GM13976 (cell line): Measurements from ENCODE around the gene KL.

Experiments used
- DNase-seq: peaks from one replicate; pipeline ENCODE4 v3.0.0; 2012; ENCODE audit warnings: low spot score
- CTCF ChIP-seq: IDR thresholded peaks from 2 replicates; pipeline ENCODE4 v1.5.1; 2012; ENCODE audit warnings: borderline replicate concordance, mild to moderate bottlenecking; ENCODE audit not compliant: insufficient read depth; ENCODE audit errors: extremely low read depth, missing control alignments, control extremely low read depth
- in situ Hi-C: fragments of 300-500 bp; cut with MboI; formaldehyde crosslinking; loops from one replicate; pipeline ENCODE4 v1.12.0; 2022; ENCODE audit warnings: low sequenced_read_pairs, mixed read lengths, inconsistent platforms; ENCODE audit not compliant: unreplicated experiment

The KL gene

GRCh38 chr13:33028620-33029019 lies 12.4 kb downstream of the KL start:
- no peak for TF ChIP-seq CTCF
- in situ Hi-C loops, result no loop called here
- DNase-seq, result no peak

GRCh38 chr13:33031277-33031676 lies 15.1 kb downstream of the KL start:
- no peak for DNase-seq
- in situ Hi-C loops, result no loop called here
- no peak for TF ChIP-seq CTCF

DNA sequence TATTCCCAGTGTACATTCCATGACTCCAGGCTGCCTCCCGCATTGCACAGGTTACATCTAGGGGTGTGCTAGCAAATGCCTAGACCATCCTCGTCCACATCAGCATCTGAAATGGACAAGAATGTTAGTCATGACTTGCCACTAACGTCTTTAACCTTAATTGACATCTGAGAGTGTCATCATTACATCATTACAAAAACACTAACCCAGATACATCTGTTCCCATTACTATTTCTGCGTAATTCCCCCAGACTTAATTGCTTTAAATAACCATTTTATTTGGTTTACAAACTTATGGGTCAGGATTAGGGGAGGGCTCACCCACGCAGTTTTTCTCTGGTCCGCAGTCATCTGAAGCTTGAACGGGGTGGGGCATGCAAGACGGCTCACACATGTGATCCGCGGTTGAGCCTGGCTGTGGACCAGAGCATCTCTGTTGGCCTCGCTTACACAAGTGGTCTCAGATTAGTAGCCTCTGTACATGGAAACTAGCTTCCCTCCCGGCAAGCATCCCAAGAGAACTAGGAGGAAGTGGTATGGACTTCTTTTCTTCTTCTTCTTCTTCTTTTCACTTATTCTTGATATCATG lies 15.9 kb downstream of the KL start:
- no peak for DNase-seq
- in situ Hi-C loops, result no loop called here
- no peak for TF ChIP-seq CTCF

DNA sequence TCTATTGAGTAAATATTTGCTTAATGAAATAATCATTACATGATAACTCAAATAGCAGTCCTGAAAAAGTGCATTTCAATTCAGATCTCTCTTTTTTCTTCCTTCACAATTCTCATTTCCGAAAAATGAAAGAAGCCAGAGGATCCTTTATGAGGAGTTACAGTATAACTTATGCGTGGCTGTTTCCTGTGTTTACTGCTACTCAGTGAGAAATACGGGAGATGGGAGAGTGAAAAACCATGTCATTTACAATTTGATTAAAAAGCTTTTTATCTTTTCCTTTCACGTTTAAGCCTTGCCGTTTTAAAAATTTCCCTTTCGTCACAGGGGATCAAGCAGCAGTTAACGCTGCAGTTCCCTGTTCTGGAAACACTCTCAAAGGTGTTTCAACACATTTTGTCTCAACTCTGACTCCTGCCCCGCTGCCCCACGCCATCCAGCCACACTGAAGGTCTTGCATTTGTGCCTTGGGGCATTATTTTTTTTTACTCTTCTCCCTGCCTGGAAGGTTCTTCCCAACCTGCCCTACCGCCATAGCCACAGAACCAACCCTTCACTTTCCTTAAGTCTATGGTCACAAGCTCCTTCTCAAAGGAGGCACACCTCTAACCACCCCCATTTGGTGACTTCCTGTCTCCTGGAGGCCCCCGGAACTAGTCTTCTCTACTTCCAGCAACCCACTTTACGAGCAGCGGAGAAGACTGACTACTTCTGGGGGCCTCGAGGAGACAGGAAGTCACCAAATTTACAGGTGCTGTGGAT lies 17.0 kb downstream of the KL start:
- TF ChIP-seq CTCF, result no peak
- in situ Hi-C loops, result no loop called here
- peak; percentile 32 for DNase-seq

- in situ Hi-C loops, result no loop called here
Measured at GRCh38 chr13:33033986-33034385, 17.8 kb downstream of the KL start.

GRCh38 chr13:33034882-33035520 lies 18.8 kb downstream of the KL start:
- in situ Hi-C loops, result no loop called here
- DNase-seq, result no peak
- no peak for TF ChIP-seq CTCF

More at GRCh38 chr13:33033986-33034385, 17.8 kb downstream of the KL start:
- DNase-seq, result no peak
- no peak for TF ChIP-seq CTCF
